Fibroblast of skin of left biceps (primary cell): ENCODE measurements around the gene B4GALNT3.
A peak's percentile ranks its signal among the peaks of the same experiment; 100 is the strongest.
"Not testable (repeated sequence)": the region's sequence is repeated elsewhere in the genome, so short reads cannot be mapped to it uniquely, and the experiment has no call there.

Experiments
- DNase-seq, 2 experiments: peaks; one replicate each; pipeline ENCODE4 v3.0.0-alpha.2; 2013; ENCODE audit warnings: low read depth in 2 of 2

B4GALNT3 gene

GRCh38 chr12:459430-460258 lies at the start of gene B4GALNT3:
Gene B4GALNT3, plus strand, starts transcription at chr12:459939. Its CDS starts 438 bp downstream, at chr12:460377.
- no peak for DNase-seq

- no peak for DNase-seq
These were observed 44.9 kb upstream of the B4GALNT3 start for GRCh38 chr12:414859-415258.

GRCh38 chr12:418432-418831 lies 41.3 kb upstream of the B4GALNT3 start:
- no peak for DNase-seq

- no peak for DNase-seq
These were observed 37.2 kb upstream of the B4GALNT3 start for GRCh38 chr12:422526-422925.

- not testable (repeated sequence) for DNase-seq
These were observed 24.0 kb upstream of the B4GALNT3 start for GRCh38 chr12:435737-436136.

- DNase-seq: peak in 1 of 2 experiments; percentile 5
These were observed 17.4 kb upstream of the B4GALNT3 start for GRCh38 chr12:442235-442884.

- no peak for DNase-seq
These were observed 12.6 kb upstream of the B4GALNT3 start for GRCh38 chr12:447141-447540.

GRCh38 chr12:449203-449602 lies 10.5 kb upstream of the B4GALNT3 start:
- no peak for DNase-seq

GRCh38 chr12:450438-450837 lies 9.3 kb upstream of the B4GALNT3 start:
- DNase-seq: no peak

GRCh38 chr12:452667-453210 lies 7.0 kb upstream of the B4GALNT3 start:
- no peak for DNase-seq

- DNase-seq: no peak
These were observed 4.9 kb upstream of the B4GALNT3 start for GRCh38 chr12:454833-455232.

GRCh38 chr12:455821-456220 lies 3.9 kb upstream of the B4GALNT3 start:
- no peak for DNase-seq

- DNase-seq: no peak
These were observed 2.1 kb upstream of the B4GALNT3 start for GRCh38 chr12:457676-458075.

GRCh38 chr12:459050-459429 lies 699 bp upstream of the B4GALNT3 start:
- DNase-seq: no peak

GRCh38 chr12:460261-461230 lies 807 bp downstream of the B4GALNT3 start:
- no peak for DNase-seq

GRCh38 chr12:461425-461824 lies 1.7 kb downstream of the B4GALNT3 start:
- DNase-seq: no peak

- DNase-seq: no peak
These were observed 3.4 kb downstream of the B4GALNT3 start for GRCh38 chr12:462936-463705.

GRCh38 chr12:464484-465267 lies 4.9 kb downstream of the B4GALNT3 start:
- no peak for DNase-seq

GRCh38 chr12:466039-466438 lies 6.3 kb downstream of the B4GALNT3 start:
- DNase-seq: no peak

- no peak for DNase-seq
These were observed 7.0 kb downstream of the B4GALNT3 start for GRCh38 chr12:466762-467161.
